Measurements from ENCODE around the gene PNMT. TPM values are rescaled to one million over a fixed set of nuclear protein-coding genes. Genes with fewer than 3 reads are reported as not detected.

PNMT gene
- polyA plus RNA-seq, 1 donor: 5.0 TPM

GRCh38 chr17:39653662-39654331 lies 14.5 kb upstream of the PNMT start:
- no peak for DNase-seq

GRCh38 chr17:39655105-39655504 lies 13.1 kb upstream of the PNMT start:
- no peak for DNase-seq

- no peak for DNase-seq
These were observed 9.9 kb upstream of the PNMT start for GRCh38 chr17:39658346-39658745.

GRCh38 chr17:39658760-39659159 lies 9.5 kb upstream of the PNMT start:
- no peak for DNase-seq

- no peak for DNase-seq
These were observed 8.8 kb upstream of the PNMT start for GRCh38 chr17:39659279-39660010.

- DNase-seq: no peak
These were observed 8.3 kb upstream of the PNMT start for GRCh38 chr17:39660011-39660360.

- no peak for DNase-seq
These were observed 7.6 kb upstream of the PNMT start for GRCh38 chr17:39660397-39661385.

GRCh38 chr17:39661744-39662541 lies 6.3 kb upstream of the PNMT start:
- no peak for DNase-seq

- no peak for DNase-seq
These were observed 5.5 kb upstream of the PNMT start for GRCh38 chr17:39662551-39663339.

- no peak for DNase-seq
These were observed 4.9 kb upstream of the PNMT start for GRCh38 chr17:39663340-39663687.

- DNase-seq: no peak
These were observed 4.3 kb upstream of the PNMT start for GRCh38 chr17:39663688-39664580.

GRCh38 chr17:39664581-39665561 lies 3.4 kb upstream of the PNMT start, which contains the start of gene TCAP:
Gene TCAP (plus strand): TSS chr17:39665349. CDS start chr17:39665360, 11 bp downstream.
- DNase-seq: no peak

- no peak for DNase-seq
These were observed 2.5 kb upstream of the PNMT start for GRCh38 chr17:39665642-39666224.

GRCh38 chr17:39666231-39666600 lies 2.0 kb upstream of the PNMT start:
- DNase-seq: no peak

GRCh38 chr17:39666601-39667261 lies 1.5 kb upstream of the PNMT start:
- no peak for DNase-seq

- DNase-seq: no peak
These were observed 850 bp upstream of the PNMT start for GRCh38 chr17:39667262-39667944.

- no peak for DNase-seq
These were observed 1.9 kb downstream of the PNMT start for GRCh38 chr17:39669897-39670735.
